ENCODE data around the gene ACAA2. TPM values are rescaled to one million over a fixed set of nuclear protein-coding genes. Genes with fewer than 3 reads are reported as not detected.

The ACAA2 gene
- total RNA-seq, 6 experiments from 2014 or later: 312 to 644 (median 421) TPM

GRCh38 chr18:49764032-49764431 is 49.3 kb downstream of the ACAA2 start:
- Histone ChIP-seq H3K36me3 (no peaks in the 10 kb centered on the region), H3K9me3 (no peaks in the 10 kb centered on the region), H3K27ac (no peak overlapping the region), H3K27me3 (no peaks in the 10 kb centered on the region), H3K4me1 (peaks cover 0 to 9% (median 2%) of the 10 kb centered on the region in 4 donors), H3K4me3 (no peak overlapping the region)
- DNase-seq (no peak), ATAC-seq (no peak)
- TF ChIP-seq POLR2A (IDR thresholded peaks at IDR 0.05): no peak
- TF ChIP-seq, protein P1, sequence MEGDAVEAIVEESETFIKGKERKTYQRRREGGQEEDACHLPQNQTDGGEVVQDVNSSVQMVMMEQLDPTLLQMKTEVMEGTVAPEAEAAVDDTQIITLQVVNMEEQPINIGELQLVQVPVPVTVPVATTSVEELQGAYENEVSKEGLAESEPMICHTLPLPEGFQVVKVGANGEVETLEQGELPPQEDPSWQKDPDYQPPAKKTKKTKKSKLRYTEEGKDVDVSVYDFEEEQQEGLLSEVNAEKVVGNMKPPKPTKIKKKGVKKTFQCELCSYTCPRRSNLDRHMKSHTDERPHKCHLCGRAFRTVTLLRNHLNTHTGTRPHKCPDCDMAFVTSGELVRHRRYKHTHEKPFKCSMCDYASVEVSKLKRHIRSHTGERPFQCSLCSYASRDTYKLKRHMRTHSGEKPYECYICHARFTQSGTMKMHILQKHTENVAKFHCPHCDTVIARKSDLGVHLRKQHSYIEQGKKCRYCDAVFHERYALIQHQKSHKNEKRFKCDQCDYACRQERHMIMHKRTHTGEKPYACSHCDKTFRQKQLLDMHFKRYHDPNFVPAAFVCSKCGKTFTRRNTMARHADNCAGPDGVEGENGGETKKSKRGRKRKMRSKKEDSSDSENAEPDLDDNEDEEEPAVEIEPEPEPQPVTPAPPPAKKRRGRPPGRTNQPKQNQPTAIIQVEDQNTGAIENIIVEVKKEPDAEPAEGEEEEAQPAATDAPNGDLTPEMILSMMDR (IDR thresholded peaks at IDR 0.05): no peak
- 76% methylated on average over 2 of the region's 3 CpGs for WGBS (ENCODE audit: insufficient coverage, low coverage, low lambda C conversion rate, missing lambda C conversion rate)
- intact Hi-C loops (cut with DNase I): loop anchor here in 1 of 2 donors (10.0 kb wide), 1 partner anchor 91 kb away; no protein-coding TSS in a partner anchor

- intact Hi-C loops (cut with DNase I): loop anchor here in 1 of 2 donors (10.0 kb wide), 1 partner anchor 91 kb away; no protein-coding TSS in a partner anchor
- 86% methylated on average over 2 of the region's 2 CpGs for WGBS (ENCODE audit: insufficient coverage, low coverage, low lambda C conversion rate, missing lambda C conversion rate)
- Histone ChIP-seq H3K4me3 (no peak overlapping the region), H3K27ac (no peak overlapping the region), H3K36me3 (no peaks in the 10 kb centered on the region), H3K27me3 (no peaks in the 10 kb centered on the region), H3K4me1 (peaks cover 0 to 4% (median 0%) of the 10 kb centered on the region in 4 donors), H3K9me3 (no peaks in the 10 kb centered on the region)
- DNase-seq: no peak
- TF ChIP-seq POLR2A (IDR thresholded peaks at IDR 0.05): no peak
- TF ChIP-seq, protein P1 (IDR thresholded peaks at IDR 0.05): no peak
- no peak for ATAC-seq
Measured at GRCh38 chr18:49763590-49763989, 49.7 kb downstream of the ACAA2 start.

DNA sequence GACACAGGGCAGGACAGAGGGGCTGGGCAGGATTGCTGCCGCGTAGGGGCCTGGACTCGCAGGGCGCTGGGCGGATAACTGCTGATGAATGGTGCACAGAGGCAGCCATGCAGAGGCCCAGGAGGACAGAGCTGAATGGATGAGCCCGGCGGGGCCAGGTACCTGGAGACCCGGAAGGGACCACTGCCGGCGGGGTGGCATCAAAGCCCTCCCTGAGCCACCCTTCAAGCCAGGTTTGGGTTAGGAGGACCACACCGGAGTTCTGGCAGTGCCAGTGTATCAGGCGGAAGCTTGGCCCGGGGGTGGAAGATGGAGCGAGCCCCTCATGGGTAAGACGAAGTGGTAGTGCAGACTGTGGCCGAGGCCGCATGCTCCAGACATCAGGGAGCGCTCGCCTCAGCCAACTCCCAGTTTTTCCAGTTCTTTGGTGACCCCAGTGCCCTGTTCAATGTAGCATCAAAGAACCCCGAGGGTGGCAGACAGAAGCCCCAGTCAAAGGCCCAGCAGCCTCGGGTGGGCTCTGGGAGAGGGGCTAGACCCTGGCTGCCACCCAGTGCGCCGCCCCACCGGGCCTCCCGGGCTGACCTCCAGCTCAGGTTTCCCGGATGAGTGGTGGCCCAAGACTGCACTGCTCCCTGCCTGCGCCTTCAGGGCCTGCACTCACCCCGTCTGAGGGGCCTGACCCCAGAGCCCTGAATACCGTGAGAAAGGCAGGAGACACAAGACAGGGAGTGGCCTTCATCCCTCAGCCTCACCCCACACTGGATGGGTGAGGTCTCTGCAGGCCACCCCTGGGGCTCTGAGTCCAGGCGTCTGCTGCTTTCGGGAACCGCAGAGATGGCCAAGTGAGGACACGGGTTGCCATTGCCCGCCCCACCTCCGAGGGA is 50.9 kb downstream of the ACAA2 start:
- Histone ChIP-seq H3K4me3 (no peak overlapping the region), H3K9me3 (no peaks in the 10 kb centered on the region), H3K27me3 (no peaks in the 10 kb centered on the region), H3K4me1 (peaks cover 0 to 4% (median 2%) of the 10 kb centered on the region in 4 donors), H3K27ac (no peak overlapping the region), H3K36me3 (no peaks in the 10 kb centered on the region)
- intact Hi-C loops (cut with DNase I): loop anchor here in 1 of 2 donors (10.0 kb wide), 1 partner anchor 92 kb away; no protein-coding TSS in a partner anchor
- ATAC-seq (no peak), DNase-seq (no peak)
- TF ChIP-seq, protein P1 (IDR thresholded peaks at IDR 0.05): no peak
- TF ChIP-seq POLR2A (IDR thresholded peaks at IDR 0.05): no peak
- WGBS (ENCODE audit: insufficient coverage, low coverage, low lambda C conversion rate, missing lambda C conversion rate): 57% methylated on average over 3 of the region's 35 CpGs

DNA sequence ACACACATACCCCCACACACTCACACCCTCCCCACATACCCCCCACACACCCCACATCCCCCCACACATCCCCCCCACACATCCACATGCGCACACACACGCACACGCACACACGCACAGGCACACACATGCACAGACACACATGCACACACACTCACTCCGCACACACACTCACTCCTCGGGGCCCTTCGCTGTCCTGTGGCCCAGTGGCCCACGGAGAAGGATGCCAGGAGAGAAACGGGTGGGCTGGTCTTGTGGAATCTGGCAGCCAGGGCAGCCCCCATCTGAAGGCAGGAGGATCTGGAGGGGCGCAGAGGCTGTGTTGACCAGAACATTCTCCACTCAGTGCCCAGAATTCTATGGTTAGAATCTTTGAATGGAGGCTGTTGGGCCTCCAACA is 51.6 kb downstream of the ACAA2 start:
- no peak for ATAC-seq
- TF ChIP-seq, protein P1 (IDR thresholded peaks at IDR 0.05): no peak
- no peak for TF ChIP-seq POLR2A (IDR thresholded peaks at IDR 0.05)
- peaks cover 0 to 9% (median 6%) of the 10 kb centered on the region in 4 donors for H3K4me1 ChIP-seq
- no peaks in the 10 kb centered on the region for H3K27me3 ChIP-seq
- H3K4me3 ChIP-seq: no peak overlapping the region
- no peaks in the 10 kb centered on the region for H3K36me3 ChIP-seq
- intact Hi-C loops (cut with DNase I): loop anchor here in 1 of 2 donors (10.0 kb wide), 1 partner anchor 93 kb away; no protein-coding TSS in a partner anchor
- no peak for DNase-seq
- H3K9me3 ChIP-seq: no peaks in the 10 kb centered on the region
- H3K27ac ChIP-seq: no peak overlapping the region
- WGBS (ENCODE audit: insufficient coverage, low coverage, low lambda C conversion rate, missing lambda C conversion rate): 89% methylated on average over 10 of the region's 10 CpGs
